ENCODE results near the gene TOP2B. TPM values are rescaled to one million over a fixed set of nuclear protein-coding genes. Genes with fewer than 3 reads are reported as not detected.

The TOP2B gene
- total RNA-seq, 1 donor from 2014 or later = 99.5 TPM

DNA sequence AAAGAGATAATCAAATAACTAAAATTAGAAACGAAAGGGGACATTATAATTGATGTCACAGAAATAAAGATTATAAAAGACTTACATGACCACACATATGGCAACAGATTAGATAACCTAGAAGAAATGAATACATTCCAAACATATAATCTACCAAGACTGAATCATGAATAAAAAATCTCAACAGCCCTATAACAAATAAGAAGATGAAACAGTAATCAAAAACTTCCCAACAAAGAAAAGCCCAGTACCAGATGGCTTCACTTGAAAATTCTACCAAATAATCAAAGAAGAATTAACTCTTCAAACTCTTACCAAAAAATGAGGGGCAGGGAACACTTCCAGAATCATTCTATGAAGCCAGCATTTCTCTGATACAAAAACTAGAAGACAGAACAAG lies 11.8 kb downstream of the TOP2B start:
- TF ChIP-seq, protein P1, sequence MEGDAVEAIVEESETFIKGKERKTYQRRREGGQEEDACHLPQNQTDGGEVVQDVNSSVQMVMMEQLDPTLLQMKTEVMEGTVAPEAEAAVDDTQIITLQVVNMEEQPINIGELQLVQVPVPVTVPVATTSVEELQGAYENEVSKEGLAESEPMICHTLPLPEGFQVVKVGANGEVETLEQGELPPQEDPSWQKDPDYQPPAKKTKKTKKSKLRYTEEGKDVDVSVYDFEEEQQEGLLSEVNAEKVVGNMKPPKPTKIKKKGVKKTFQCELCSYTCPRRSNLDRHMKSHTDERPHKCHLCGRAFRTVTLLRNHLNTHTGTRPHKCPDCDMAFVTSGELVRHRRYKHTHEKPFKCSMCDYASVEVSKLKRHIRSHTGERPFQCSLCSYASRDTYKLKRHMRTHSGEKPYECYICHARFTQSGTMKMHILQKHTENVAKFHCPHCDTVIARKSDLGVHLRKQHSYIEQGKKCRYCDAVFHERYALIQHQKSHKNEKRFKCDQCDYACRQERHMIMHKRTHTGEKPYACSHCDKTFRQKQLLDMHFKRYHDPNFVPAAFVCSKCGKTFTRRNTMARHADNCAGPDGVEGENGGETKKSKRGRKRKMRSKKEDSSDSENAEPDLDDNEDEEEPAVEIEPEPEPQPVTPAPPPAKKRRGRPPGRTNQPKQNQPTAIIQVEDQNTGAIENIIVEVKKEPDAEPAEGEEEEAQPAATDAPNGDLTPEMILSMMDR (IDR thresholded peaks at IDR 0.05) = no peak
- Mint-ChIP-seq H3K36me3 (ENCODE audit: unreplicated experiment) (peaks cover 26% of the 10 kb centered on the region), H3K27ac (ENCODE audit: unreplicated experiment) (no peak overlapping the region), H3K27me3 (ENCODE audit: unreplicated experiment) (no peaks in the 10 kb centered on the region), H3K9me3 (ENCODE audit: unreplicated experiment) (peaks cover 15% of the 10 kb centered on the region), H3K4me1 (ENCODE audit: unreplicated experiment) (peaks cover 53% of the 10 kb centered on the region), H3K4me3 (ENCODE audit: unreplicated experiment) (no peak overlapping the region)
- no peak for DNase-seq (ENCODE audit: extremely low spot score, unreplicated experiment)

DNA sequence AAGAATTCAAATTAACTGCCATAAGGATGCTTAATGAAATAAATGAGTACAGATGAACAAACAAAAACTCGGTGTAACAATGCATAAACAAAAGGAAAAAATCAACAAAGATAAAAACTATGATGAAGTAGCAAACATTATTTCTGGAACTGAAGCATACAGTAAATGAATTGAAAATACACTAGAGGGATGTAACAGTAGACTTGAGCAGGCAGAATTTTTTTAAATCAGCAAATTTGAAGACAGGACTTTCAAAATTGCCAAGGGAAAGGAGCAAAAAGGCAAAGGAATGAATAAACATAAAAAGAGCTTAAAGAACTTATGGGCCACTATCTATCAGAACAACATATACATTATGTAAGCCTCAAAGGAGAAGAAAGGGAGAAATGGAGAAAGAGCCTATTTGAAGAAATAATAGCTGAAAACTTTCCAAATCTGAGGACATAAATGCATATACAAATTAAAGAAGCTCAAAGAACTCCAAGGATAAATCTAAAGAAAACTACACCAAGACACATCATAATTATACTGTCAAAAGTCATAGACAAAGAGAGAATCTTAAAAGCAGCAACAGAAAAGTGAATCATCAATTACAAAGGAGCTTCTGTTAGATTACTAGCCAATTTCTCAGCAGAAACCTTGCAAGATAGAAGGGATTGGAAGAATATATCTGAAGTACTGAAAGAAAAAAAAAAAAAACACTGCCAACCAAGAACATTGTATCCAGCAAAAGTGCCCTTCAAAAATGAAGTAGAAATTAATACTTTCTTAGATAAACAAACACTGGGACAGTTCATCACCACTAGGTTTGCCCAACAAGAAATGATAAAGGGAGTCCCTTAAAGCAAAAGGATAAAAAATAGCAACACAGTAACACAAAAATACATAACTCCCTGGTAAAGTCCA lies 15.5 kb downstream of the TOP2B start:
- no peak overlapping the region for H3K27ac Mint-ChIP-seq (ENCODE audit: unreplicated experiment)
- H3K36me3 Mint-ChIP-seq (ENCODE audit: unreplicated experiment) = peaks cover 24% of the 10 kb centered on the region
- H3K4me3 Mint-ChIP-seq (ENCODE audit: unreplicated experiment) = no peak overlapping the region
- peaks cover 44% of the 10 kb centered on the region for H3K4me1 Mint-ChIP-seq (ENCODE audit: unreplicated experiment)
- no peak for DNase-seq (ENCODE audit: extremely low spot score, unreplicated experiment)
- peaks cover 15% of the 10 kb centered on the region for H3K9me3 Mint-ChIP-seq (ENCODE audit: unreplicated experiment)
- H3K27me3 Mint-ChIP-seq (ENCODE audit: unreplicated experiment) = no peaks in the 10 kb centered on the region
- TF ChIP-seq, protein P1 (IDR thresholded peaks at IDR 0.05) = no peak

- Mint-ChIP-seq H3K4me1 (ENCODE audit: unreplicated experiment) (peaks cover 34% of the 10 kb centered on the region), H3K4me3 (ENCODE audit: unreplicated experiment) (no peak overlapping the region), H3K27me3 (ENCODE audit: unreplicated experiment) (no peaks in the 10 kb centered on the region), H3K9me3 (ENCODE audit: unreplicated experiment) (peaks cover 15% of the 10 kb centered on the region), H3K36me3 (ENCODE audit: unreplicated experiment) (peaks cover 25% of the 10 kb centered on the region), H3K27ac (ENCODE audit: unreplicated experiment) (no peak overlapping the region)
- TF ChIP-seq, protein P1 (IDR thresholded peaks at IDR 0.05) = peak; percentile 89
- no peak for DNase-seq (ENCODE audit: extremely low spot score, unreplicated experiment)
These were observed 16.6 kb downstream of the TOP2B start for GRCh38 chr3:25648107-25648535.

GRCh38 chr3:25635038-25635437 lies 29.7 kb downstream of the TOP2B start:
- TF ChIP-seq, protein P1 (IDR thresholded peaks at IDR 0.05) = no peak
- Mint-ChIP-seq H3K9me3 (ENCODE audit: unreplicated experiment) (no peaks in the 10 kb centered on the region), H3K4me3 (ENCODE audit: unreplicated experiment) (no peak overlapping the region)

DNA sequence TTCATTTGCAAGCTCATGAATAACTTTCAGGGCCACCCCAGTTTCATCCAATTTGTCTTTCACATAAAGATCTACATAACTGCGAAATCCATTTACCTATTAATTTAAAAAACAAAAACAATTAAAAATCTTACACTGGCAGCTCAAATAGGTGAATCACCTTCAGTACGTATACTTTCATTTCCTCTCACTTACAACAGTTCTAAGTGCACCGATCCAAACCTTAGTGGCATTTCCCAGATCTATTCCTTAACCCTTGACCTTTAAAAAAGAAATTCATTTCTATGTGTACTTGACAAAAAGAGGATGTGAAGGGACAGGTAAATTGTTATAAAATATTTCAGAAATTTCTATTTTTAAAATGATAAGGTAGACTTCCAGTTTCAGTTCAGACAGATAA lies 30.8 kb downstream of the TOP2B start:
- Mint-ChIP-seq H3K27ac (ENCODE audit: unreplicated experiment) (no peak overlapping the region), H3K9me3 (ENCODE audit: unreplicated experiment) (no peaks in the 10 kb centered on the region), H3K36me3 (ENCODE audit: unreplicated experiment) (peaks cover 62% of the 10 kb centered on the region), H3K27me3 (ENCODE audit: unreplicated experiment) (no peaks in the 10 kb centered on the region), H3K4me1 (ENCODE audit: unreplicated experiment) (peaks cover 13% of the 10 kb centered on the region), H3K4me3 (ENCODE audit: unreplicated experiment) (no peak overlapping the region)
- DNase-seq (ENCODE audit: extremely low spot score, unreplicated experiment) = no peak
- TF ChIP-seq, protein P1 (IDR thresholded peaks at IDR 0.05) = no peak

More at GRCh38 chr3:25635038-25635437, 29.7 kb downstream of the TOP2B start:
- DNase-seq (ENCODE audit: extremely low spot score, unreplicated experiment) = no peak
- peaks cover 59% of the 10 kb centered on the region for H3K36me3 Mint-ChIP-seq (ENCODE audit: unreplicated experiment)
- H3K27me3 Mint-ChIP-seq (ENCODE audit: unreplicated experiment) = no peaks in the 10 kb centered on the region
- no peak overlapping the region for H3K27ac Mint-ChIP-seq (ENCODE audit: unreplicated experiment)
- peaks cover 13% of the 10 kb centered on the region for H3K4me1 Mint-ChIP-seq (ENCODE audit: unreplicated experiment)
